H1 (cell line): ENCODE results near the gene PAX7. TPM values are rescaled to one million over a fixed set of nuclear protein-coding genes. Genes with fewer than 3 reads are reported as not detected.

ENCODE experiments used
- ASH2L ChIP-seq: fragments of 200-600, 300-600 bp; sonication (generic); IDR thresholded peaks from one replicate; pipeline ENCODE4 v1.7.1; 2017; ENCODE audit warnings: low read length
- CHD7 ChIP-seq: fragments of 300-600 bp; sonication (generic); IDR thresholded peaks from 2 replicates; pipeline ENCODE4 v1.7.1; 2012; ENCODE audit warnings: low read length, moderate library complexity, mild to moderate bottlenecking, inconsistent platforms; ENCODE audit not compliant: insufficient replicate concordance
- GTF2F1 ChIP-seq: IDR thresholded peaks from 2 replicates; pipeline ENCODE4 v1.6.1; 2012; ENCODE audit warnings: low read depth, low read length, improper control_type of control experiment, borderline replicate concordance
- polyA plus RNA-seq, 7 experiments: library from polyadenylated mRNA; depleted of rRNA in 3 of 7; stranded (reverse) in 5 of 7; unstranded in 2 of 7; fragments of >200 nt in 5 of 7; fragments of 200-250 nt in 2 of 7; gene quantifications; 1 replicate in 5 of 7; 2 replicates in 1 of 7; 4 replicates in 1 of 7; pipeline versions ENCODE4 v1.2.1 to v1.2.3, GENCODE V29; 2011 to 2013; ENCODE audit warnings: missing spikeins in 2 of 7, mixed read lengths in 2 of 7
- total RNA-seq: library from RNA; stranded (reverse); fragmentation: NEBNext Ultra II Directional; extraction: Animal tissue kit (Norgen Biotek cat#: 25700); gene quantifications from 2 replicates; pipeline ENCODE4 v1.2.1, GENCODE V29; 2021

PAX7 gene
- total and polyA plus RNA-seq, 2 of the 8 experiments (the other 6 are each of a cell fraction or from before 2014, with no cell fraction given) = not detected

DNA sequence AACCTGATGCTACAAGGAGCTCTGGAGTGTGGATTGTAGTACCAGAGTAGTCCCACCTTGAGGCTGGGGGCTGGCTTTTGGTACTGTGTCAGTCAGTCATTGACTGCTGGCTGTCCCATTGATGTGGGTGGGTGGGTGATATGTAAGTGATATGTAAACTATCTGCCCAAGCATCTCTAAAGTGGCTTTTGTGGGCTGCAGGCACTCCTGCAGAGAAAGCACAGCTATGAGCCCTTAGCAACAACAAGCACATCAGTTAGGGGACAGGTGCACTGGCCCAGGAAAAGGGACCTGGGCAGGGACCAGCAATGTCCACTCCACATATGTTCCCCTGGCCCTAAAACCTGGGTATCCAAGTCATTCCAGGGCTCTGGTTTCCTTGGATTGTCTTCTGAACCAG lies 118.9 kb downstream of the PAX7 start (continued):
- TF ChIP-seq CHD7 (no peak), GTF2F1 (no peak), ASH2L (no peak)
